HG02981 (cell line): ENCODE data around the gene SLC2A9.

Source experiments
- ATAC-seq: cut with Tn5 transposase; IDR thresholded peaks from one replicate; pipeline ENCODE4 v1.9.1; 2021; ENCODE audit warnings: mild to moderate bottlenecking, moderate library complexity; ENCODE audit not compliant: unreplicated experiment

The SLC2A9 gene

GRCh38 chr4:9969526-9970398 is 51.5 kb downstream of the SLC2A9 start:
- ATAC-seq, result no peak

GRCh38 chr4:9968472-9968871 is 52.8 kb downstream of the SLC2A9 start:
- ATAC-seq, result no peak

- no peak for ATAC-seq
Measured at GRCh38 chr4:9964879-9965278, 56.4 kb downstream of the SLC2A9 start.

GRCh38 chr4:9963328-9963727 is 58.0 kb downstream of the SLC2A9 start:
- no peak for ATAC-seq

- no peak for ATAC-seq
Measured at GRCh38 chr4:9962611-9963314, 58.5 kb downstream of the SLC2A9 start.

- ATAC-seq, result no peak
Measured at GRCh38 chr4:9954468-9954867, 66.8 kb downstream of the SLC2A9 start.

- no peak for ATAC-seq
Measured at GRCh38 chr4:9953089-9953488, 68.2 kb downstream of the SLC2A9 start.

- no peak for ATAC-seq
Measured at GRCh38 chr4:9952415-9952950, 68.8 kb downstream of the SLC2A9 start.

- ATAC-seq, result no peak
Measured at GRCh38 chr4:9949573-9949972, 71.7 kb downstream of the SLC2A9 start.

GRCh38 chr4:9947168-9948062 is 73.9 kb downstream of the SLC2A9 start:
- ATAC-seq, result no peak

- no peak for ATAC-seq
Measured at GRCh38 chr4:9946170-9946569, 75.1 kb downstream of the SLC2A9 start.

- no peak for ATAC-seq
Measured at GRCh38 chr4:9944431-9945425, 76.6 kb downstream of the SLC2A9 start.

GRCh38 chr4:9943761-9944160 is 77.5 kb downstream of the SLC2A9 start:
- no peak for ATAC-seq

- ATAC-seq, result no peak
Measured at GRCh38 chr4:9942921-9943600, 78.2 kb downstream of the SLC2A9 start.

GRCh38 chr4:9942139-9942538 is 79.2 kb downstream of the SLC2A9 start:
- no peak for ATAC-seq

- ATAC-seq, result no peak
Measured at GRCh38 chr4:9940041-9940440, 81.3 kb downstream of the SLC2A9 start.

- no peak for ATAC-seq
Measured at GRCh38 chr4:9938933-9939332, 82.4 kb downstream of the SLC2A9 start.

- ATAC-seq, result no peak
Measured at GRCh38 chr4:9937078-9937477, 84.2 kb downstream of the SLC2A9 start.

- ATAC-seq, result no peak
Measured at GRCh38 chr4:9936129-9936644, 85.1 kb downstream of the SLC2A9 start.
